Stimulated activated CD4-positive, alpha-beta T cell treated with anti-CD3 and anti-CD28 coated beads, Interleukin-4, amount 100 ng/mL, for 1 hour (primary cell): ENCODE measurements around the gene ATXN1.
A peak's percentile ranks its signal among the peaks of the same experiment; 100 is the strongest.

Source experiments
- DNase-seq: peaks from one replicate; pipeline ENCODE4 v3.0.0-alpha.2; 2020

The ATXN1 gene

DNA sequence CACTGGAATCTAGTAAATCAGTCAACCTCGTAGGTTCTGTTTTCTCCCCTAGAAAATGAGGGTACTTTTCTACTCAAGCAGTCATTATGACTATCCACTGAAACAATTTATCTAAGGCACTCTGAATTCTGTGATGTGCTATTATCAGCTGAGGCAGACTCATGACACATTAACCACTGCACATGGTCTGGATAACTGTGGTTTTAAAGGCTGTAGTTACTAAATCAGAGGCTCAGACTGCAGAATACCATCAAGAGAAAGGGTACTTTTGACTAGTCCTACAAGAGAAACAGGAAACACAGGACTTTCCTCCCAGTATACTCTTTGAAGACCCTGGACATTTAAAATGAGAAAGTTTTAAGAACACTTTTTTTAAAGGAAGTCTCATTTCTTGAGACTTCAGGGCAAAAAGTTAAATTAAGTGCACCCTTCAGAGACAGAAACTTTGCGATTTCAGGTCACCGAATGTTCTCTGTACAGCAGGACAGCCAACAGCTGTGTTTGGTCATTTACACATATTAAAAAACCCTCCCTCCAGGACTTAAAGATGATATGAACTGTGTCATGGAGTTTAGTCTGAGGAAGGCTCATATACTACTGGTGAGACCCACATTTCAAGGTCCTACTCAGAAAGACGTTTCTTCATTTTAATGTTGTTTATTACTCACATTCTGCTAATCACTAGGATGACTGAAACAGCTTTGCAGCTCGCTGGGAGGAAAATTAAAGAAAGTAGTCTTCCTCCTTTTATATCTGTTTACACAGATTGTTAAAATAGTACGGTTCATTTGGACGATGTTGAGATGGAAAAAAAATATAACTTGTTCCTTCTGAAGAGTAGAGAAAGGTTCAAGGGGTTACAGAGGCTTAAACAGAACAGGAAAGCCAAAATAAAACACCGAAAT is 19.9 kb downstream of the ATXN1 start:
- no peak for DNase-seq

DNA sequence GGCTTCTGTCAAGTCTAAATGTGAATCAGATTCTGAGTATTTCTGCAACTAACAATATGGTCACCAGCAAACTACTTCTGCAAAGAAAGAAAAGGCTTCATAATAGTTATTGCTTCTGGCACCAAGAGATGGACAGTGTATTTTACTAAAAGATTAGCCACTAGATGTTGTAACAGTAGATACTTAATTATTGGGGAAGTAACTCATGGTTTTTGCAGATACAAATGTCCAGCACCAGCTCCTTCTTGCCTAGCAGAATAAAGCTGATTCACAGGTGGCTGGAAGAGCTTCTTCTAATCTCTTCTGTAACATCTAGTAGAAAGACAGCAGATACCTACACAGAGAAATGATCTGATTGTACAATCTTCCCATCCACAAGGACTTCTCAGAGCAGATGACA is 21.2 kb downstream of the ATXN1 start:
- no peak for DNase-seq

DNA sequence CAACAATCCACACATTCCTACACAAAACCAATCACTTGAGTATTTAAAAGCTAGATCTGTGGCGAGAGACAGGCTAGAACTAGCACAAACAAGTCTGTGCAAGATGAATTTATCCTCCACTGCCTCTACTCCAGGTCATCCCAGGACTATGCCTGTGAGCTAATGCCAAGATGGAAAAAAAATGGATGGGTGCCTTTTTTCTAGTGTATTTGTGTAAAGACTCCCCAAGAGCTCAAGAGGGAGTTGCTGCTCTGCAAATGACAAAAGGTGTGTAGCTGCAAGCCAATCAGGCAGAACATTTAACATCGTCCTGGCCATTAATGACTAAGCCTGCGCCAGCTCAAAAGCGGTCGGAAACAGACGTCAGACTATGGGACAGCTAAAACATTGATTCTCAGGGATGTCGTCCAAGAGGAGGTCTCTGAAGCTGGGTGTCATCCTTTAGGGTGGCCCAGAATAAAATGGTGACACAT is 21.9 kb downstream of the ATXN1 start:
- no peak for DNase-seq

DNA sequence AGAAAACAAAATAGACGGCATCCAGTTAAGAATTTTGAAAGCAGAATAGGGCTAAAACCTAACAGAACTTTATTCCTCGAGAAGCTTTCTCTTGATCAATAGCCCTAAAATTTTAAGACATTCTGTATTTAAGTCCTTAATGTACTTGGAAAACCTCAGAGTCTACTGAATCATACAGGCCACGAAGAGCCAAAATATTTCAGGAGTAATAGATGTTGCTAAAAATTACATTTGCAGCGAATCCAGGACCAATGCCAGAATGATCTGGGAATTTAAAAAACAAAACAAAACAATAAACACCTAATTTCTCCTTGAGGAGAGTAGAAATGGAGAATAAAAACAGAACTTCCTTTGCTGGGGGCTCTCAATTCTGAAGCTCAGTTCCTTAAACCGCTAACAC is 23.3 kb downstream of the ATXN1 start:
- no peak for DNase-seq

DNA sequence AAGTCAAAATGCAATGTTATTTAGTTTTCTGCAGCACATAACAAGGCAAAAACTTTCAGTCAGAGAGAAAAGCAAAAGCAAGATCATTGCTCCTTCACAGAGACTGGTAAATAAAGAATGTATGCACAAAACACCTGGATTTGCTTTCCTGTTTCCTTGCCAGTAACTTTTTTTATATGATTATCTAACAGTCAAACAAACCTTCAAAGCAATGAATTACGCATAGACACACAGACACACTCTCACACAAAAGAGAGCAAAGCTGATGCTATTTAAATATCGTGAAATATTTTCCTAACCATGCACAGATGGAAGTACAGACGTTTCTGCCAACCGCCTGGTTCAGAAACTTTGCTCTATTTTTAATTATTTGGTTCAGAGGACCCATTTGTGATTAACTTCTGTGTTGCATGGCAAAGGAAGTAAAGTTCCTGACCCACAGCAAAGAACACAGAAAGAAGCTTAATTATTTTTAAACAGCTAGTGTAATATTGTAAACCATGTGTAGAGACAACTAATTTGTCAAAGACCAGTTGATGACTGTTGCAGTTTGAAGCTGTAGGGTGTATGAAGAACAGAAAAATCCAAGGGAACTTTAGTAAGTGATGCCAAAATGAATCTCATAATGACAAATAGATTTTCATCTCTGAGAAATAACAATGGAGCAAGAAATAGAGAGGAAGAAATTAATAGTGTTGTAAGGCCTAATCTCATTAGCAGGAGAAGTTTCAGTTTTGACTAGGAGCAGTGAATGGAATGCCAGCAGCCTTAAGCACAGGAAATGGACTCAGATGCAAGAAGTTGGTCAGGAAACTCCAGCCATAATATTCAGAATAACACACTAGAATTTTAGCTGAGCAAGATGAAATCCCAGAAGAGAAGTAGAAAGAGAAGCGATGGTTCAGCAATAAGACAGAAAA is 24.1 kb downstream of the ATXN1 start:
- DNase-seq, result no peak

DNA sequence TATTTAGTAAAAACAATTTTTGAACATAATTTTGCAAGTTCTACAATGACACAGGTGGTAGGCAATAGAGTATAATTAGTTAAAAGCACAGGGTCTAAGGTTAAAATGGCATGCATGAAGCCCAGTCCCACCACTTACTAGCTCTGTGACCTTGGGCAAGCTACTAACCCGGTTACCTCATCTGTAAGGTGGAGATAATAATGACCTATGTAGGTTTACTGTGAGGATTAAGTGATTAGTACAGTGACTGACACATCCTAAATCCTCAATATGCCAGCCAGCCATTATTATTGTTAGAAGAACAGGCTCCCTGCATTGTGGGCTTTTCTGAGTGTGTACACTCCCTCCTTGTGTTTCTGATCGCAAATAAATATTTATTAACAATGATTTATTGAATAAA is 26.2 kb downstream of the ATXN1 start:
- DNase-seq, result no peak

DNA sequence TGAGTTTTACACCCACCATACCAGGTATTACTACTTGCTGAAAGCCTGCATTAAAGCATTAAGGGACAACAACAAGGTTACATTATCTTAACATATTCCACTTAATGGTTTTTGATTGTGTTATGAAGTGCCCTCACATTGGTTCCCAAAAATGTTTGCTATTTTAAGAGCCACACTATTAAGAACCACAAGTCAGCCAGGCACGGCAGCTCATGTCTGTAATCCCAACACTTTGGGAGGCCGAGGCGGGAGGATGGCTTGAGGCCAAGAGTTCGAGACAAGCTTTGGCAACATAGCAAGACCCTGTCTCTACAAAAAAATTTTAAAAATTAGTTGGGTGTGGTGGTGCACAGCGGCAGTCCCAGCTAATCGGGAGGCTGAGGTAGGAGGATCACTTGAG is 28.2 kb downstream of the ATXN1 start:
- DNase-seq, result no peak

DNA sequence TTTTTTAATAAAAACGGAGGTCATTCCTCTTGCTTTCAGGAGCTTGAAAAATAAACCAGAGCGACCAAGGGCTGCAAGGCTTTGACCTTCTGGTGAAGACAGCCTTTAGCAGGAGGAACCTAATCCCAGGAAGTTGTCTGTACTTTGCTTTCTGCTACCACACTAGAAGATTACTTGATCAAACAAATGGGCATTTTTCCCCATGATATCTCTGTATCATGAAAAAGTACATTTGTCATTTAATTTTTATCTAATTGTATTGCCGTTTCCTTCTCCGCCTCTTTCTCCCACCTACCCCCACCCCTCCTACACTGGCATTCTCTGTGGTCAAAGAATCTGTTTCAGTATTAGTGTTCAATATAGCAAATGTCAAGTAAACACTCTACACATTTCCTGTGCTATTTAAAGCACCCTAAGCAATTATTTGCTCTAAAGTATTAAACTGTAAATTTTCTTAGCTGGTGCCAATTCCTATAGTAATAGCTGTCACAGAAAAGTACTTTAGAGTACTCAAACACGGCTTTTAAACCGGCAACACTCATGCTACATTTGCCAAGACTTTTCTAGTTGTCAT is 29.7 kb downstream of the ATXN1 start:
- DNase-seq, result peak; percentile 19

DNA sequence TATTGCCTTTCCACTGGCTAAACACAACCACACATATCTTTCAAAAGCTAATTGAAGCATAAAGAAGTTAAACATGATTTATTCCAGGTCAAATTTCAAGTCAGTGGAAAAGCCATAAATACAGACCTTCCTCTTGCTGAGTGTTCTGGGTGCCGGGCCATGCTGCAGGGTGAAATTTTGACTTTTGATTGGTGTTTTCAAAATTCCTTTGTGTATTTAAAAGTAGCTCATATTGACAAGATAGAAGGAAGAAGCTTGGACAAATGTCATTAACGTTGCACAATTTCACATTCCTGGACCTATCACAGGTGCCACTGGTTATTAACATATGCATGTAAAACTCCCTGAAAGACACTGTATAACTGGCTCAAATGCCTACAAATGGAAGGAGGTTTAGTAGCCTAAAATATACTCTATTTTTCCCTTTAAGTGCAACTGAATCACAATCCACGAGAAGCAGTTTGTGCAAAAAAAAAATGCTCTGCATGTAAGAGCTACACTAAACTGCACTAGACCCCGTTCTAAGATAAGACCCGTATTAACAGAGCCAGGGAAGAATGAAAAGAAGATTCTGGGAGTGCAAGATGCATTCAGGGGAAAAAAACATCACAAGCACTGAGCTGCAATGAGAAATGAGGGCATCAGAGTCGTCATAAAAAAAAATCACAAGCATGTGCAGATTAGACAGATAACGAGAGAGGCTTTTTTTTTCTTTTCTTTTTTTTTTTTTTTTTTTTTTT is 30.4 kb downstream of the ATXN1 start:
- no peak for DNase-seq

DNA sequence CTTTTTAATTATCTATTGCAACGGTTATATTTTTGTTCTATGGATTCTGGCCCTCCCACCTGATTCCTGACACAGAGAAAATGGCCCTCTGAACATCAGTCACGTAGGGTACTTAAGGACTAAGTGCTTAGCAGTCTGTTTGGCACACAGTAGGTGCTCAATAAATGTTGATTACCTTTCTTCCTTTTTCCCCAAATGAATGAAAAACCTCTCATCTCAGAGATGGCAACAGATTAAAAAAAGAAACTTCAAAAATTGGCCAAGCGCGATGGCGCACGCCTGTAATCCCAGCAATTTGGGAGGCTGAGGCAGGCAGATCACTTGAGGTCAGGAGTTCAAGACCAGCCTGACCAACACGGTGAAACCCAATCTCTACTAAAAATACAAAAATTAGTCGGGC is 31.5 kb downstream of the ATXN1 start:
- DNase-seq, result no peak

DNA sequence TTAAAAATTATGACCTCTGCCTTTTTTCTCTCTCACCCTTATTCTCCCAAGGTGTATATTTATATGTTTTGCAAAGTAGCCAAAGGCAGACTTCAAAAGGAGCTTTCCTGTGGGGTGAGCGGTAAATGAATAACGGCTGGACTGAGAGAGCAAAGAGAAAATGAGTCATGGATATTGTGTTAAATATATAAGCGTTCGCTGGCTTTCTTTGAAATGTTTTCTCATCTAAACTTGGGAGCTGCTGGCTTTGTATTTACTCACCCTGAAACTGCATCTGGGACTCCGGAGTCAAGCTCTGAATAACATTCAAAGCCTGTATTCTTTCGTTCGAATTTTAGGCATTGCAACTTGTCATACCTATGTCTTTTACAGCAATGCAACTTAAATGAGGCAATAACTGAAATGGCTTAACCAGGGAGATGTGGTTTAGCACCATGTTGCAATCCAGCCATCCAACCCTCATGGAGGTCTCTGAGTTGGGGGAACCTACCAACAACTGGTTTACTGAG is 32.0 kb downstream of the ATXN1 start:
- no peak for DNase-seq

DNA sequence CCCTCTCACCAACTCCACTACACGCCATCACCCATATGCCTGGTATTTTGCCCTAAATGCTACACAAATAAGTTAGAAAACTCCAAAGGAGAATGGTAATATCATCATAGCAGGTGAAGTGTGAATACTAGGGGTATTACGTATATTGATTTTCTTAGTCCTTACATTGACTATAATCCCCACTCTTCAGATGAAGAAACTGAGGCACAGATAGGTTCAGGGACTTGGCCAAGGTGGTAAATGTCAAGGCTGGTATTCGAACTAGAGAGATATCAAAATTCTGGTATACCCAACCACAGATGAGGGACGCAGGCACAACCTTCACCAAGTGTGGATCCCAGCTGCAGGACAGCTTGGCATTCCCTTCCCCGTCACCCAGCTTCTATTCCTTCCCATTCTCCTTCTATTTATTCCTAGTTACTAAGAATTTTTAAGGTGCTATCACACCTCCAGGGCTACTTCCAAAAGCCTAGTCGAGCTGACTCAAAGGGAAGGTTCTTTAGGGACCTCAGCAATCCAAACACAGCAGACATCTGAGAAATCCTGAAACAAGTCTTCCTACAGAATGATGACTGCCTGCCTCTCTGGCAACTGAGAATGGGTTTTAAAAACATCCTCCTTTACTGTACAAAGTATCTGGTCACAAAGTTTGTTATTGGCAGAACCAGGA is 32.6 kb downstream of the ATXN1 start:
- DNase-seq, result no peak

DNA sequence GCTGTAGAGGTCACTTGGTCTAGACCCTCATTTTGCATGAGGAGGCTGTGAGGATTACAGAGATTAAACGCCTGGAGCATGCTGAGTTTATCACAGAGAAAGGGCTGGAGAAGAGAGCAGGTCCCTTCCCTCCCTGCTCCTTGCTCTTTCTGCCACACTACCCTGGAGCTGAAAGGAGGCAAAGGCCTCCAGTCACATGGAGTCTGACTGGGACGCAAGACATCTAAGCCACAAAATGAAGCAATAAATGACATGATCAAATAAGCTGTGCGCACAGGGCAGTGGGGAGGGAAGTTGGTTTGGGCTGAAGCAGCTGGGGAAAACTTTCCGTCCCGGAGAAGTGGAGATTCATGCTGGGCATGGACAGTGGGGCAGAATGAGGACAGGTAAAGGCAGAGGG is 33.3 kb downstream of the ATXN1 start:
- no peak for DNase-seq

DNA sequence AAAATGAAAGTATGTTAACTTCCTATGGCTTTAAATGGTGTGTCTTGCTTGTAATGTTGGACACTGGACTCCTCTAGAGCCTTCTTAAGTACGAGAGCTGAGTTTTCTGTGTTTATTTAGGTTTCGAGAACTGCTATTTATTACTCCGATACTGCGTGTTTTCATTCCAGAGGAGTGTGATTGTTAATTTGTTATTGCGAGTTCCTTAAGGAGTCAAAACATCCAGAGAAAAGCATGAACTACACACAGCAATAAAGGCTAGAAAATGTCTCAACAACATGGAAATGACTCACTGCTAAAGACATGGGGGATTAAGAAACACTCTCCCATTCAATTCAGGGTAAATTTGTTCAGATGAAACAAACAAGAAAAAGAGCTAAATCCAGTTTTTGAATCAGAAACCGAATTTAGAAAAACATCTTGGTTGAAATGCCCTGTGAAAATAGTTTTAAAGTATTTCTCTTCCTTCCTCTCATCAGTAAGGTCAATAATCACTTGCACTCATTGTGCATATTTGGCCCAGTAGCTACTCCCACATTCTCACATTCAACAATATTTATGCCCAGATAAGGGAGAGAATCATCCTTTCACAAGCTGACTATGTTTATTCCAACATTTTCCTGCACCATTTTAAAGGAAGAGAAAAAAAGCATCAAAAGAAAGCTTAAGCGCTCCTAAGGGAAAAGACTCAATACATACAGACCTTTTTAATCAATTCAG is 36.0 kb downstream of the ATXN1 start:
- no peak for DNase-seq

DNA sequence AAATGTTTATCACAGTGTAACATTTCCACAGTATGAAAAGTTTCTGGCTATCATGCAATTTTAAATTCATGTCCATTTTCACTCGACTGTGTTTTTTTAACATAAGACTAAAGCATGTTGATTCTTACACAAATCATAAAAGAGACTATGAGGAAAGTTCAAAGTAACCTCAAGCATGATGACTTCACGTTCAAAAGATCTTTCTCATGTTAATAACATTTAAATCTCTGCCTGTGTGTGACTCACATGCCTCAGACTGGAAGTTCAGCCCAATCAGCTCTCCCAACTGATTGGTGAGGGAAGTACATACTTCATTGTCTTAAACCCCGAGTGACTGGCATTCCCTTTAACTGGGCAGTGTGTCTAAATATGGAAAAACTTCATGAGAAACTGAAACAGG is 37.4 kb downstream of the ATXN1 start:
- no peak for DNase-seq

DNA sequence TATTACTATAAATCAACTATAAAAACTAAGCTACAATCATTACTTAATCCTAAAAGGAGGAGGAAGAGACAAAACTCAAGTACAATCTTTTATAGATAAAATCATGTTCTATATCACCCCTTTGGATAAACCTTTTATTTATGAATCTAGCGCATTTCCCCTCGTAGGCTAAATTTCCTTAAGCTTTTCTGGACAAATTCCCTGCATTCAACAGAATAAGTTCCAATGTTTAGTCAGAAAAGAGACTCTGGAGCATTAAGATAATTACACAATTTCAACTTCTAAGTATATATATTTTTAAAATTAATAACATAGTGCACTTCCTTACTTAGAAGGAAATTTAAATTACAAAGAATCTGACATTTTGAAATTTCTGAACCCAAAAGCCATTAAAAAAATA is 37.9 kb downstream of the ATXN1 start:
- no peak for DNase-seq

DNA sequence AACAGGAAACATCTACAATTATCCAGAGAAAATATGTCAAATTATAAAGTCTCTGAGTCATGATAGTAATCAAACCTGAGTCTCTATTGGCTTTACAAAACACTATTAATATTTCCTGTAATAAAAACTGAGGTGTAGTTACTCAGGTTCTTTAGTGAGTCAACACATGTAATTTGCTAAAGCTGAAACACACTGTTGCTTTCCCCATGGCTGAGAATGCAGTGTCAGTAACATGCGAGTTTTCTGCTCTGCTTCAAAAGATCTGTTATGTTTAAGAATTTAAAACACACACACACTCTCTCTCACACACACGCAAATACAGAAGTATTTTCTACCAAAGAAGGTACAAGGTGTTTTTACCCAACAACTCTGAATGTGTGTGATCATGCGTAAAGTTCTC is 38.6 kb downstream of the ATXN1 start:
- no peak for DNase-seq

DNA sequence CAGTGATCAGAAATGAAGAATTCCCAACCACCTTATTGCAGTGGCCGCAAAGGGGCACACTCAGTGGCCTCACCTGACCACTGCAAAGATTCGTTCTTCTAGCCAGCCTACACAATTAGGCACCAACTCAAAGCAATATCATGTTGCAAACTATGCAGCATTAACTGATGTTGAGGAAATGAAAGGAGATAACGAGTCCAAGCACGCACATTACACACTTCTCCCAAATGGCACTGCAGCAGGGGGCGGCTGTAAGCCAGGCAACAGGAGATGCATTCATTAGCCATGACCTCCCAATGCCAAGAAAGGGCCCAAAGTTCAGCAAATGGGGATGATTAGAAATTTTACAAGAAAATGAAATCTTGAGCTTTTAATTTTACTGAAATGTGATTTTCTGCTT is 39.3 kb downstream of the ATXN1 start:
- DNase-seq, result no peak

DNA sequence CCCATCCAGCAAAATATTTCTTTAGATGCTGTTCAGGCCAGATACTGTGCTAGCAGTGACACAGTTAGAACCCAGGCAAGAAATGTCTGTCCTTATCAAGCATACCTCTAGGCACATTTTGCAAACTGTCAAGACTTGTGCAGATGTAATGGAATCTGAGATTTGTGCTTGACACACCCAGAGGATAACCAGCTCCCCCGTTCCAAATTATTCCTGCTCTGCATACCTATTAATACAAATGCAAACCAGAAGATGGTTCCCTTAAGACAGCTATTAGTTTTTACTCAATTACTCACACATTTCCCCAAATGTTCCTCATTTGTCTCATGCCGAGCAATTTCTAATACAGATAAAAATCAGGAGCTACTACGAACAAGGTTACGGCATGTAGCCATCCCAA is 40.4 kb downstream of the ATXN1 start:
- no peak for DNase-seq

DNA sequence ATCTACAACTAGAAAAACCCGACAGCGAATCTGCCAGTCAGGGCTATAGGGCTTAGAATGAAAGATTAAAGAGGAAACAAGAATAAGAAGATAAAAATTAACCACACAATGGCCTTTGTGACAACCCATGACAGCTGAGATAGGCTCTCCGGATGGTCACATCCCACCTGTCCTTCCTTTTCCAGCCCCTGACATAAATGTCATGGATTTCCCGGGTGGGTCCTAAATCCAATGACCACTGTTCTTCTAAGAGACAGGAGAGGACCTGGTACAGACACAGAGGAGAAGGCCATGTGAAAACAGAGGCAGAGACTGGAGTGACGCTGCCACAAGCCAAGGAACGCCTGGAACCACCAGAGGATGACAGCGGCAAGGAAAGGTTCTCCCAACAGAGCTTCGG is 41.8 kb downstream of the ATXN1 start:
- DNase-seq, result no peak

DNA sequence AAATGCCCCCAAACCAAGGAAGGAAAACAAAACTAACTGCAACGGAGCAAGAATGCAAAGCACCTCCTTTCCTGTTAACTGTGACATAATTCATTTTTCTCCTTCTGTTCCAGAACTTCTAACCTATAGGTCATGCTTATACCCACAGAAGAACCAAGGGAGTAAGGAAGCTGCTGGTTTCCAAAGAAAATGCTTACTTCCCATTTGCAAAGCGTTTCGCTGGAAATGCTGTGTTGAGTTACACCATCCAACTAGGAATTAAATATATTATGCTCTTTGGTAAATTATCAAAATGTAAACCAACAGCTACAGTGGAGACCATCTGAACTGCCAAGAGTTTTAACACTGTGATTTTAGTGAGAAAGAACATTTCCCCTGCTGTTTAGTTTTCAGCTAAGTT is 42.9 kb downstream of the ATXN1 start:
- no peak for DNase-seq
